Measurements from ENCODE around the gene OR5C1.
"Not testable (repeated sequence)": the region's sequence is repeated elsewhere in the genome, so short reads cannot be mapped to it uniquely, and the experiment has no call there.

DNA sequence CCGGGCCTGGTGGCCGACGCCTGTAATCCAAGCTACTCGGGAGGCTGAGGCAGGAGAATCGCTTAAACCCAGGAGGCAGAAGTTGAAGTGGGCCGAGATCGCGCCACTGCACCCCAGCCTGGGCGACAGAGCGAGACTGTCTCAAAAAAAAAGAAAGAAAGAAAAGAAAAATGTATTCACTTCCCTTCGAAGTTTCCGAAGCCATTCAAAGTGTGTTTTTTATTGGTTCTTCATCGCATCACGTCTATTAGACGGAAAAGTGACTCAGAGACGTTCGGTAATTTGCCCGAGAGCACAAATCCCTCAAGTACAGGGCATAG lies 40.2 kb downstream of the OR5C1 start:
- TF ChIP-seq, protein P1, sequence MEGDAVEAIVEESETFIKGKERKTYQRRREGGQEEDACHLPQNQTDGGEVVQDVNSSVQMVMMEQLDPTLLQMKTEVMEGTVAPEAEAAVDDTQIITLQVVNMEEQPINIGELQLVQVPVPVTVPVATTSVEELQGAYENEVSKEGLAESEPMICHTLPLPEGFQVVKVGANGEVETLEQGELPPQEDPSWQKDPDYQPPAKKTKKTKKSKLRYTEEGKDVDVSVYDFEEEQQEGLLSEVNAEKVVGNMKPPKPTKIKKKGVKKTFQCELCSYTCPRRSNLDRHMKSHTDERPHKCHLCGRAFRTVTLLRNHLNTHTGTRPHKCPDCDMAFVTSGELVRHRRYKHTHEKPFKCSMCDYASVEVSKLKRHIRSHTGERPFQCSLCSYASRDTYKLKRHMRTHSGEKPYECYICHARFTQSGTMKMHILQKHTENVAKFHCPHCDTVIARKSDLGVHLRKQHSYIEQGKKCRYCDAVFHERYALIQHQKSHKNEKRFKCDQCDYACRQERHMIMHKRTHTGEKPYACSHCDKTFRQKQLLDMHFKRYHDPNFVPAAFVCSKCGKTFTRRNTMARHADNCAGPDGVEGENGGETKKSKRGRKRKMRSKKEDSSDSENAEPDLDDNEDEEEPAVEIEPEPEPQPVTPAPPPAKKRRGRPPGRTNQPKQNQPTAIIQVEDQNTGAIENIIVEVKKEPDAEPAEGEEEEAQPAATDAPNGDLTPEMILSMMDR (IDR thresholded peaks at IDR 0.05 in 2 of 3, conservative IDR thresholded peaks at IDR 0.05 in 1 of 3; ENCODE audit: insufficient read depth in 2 of 3, low read depth in 1 of 3, low read length in 3 of 3): not testable (repeated sequence)
- TF ChIP-seq ZNF121 (CRISPR knock-in tag; conservative IDR thresholded peaks at IDR 0.05); EP300 (IDR thresholded peaks at IDR 0.05; ENCODE audit: low read length); TAF1 (IDR thresholded peaks at IDR 0.05; ENCODE audit: control insufficient read depth, extremely low read depth, insufficient read depth, low read length, severe bottlenecking); KLF16 (IDR thresholded peaks at IDR 0.05): not testable (repeated sequence)
- TF ChIP-seq, protein P2, sequence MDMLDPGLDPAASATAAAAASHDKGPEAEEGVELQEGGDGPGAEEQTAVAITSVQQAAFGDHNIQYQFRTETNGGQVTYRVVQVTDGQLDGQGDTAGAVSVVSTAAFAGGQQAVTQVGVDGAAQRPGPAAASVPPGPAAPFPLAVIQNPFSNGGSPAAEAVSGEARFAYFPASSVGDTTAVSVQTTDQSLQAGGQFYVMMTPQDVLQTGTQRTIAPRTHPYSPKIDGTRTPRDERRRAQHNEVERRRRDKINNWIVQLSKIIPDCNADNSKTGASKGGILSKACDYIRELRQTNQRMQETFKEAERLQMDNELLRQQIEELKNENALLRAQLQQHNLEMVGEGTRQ (CRISPR knock-in tag; IDR thresholded peaks at IDR 0.05): not testable (repeated sequence)

All from K562 (cell line).